Activated CD8-positive, alpha-beta T cell treated with anti-CD3 and anti-CD28 coated beads for 36 hours (primary cell): ENCODE data around the gene SOST. TPM values are rescaled to one million over a fixed set of nuclear protein-coding genes. Genes with fewer than 3 reads are reported as not detected.

Experiments used
- ATAC-seq: fragments of 200-7000 bp; cut with Tn5 transposase; one replicate; pipeline ENCODE4 v1.10.0; 2021; ENCODE audit warnings: mild to moderate bottlenecking, moderate library complexity
- CTCF ChIA-PET: fragments of 350-600 bp; sonication (Branson Sonifier 250); formaldehyde crosslinking; loops from one replicate; lab custom pipeline; 2021; ENCODE audit warnings: antibody characterized with exemption; lab: Charles Lee
- POLR2A ChIA-PET: fragments of 350-600 bp; sonication (Branson Sonifier 250); formaldehyde crosslinking; loops from one replicate; lab custom pipeline; 2021; ENCODE audit warnings: antibody characterized with exemption; lab: Charles Lee
- DNase-seq: peaks from one replicate; pipeline ENCODE4 v3.0.0-alpha.2; 2020
- H3K27ac Mint-ChIP-seq: one replicate; pipeline ENCODE4 v1.8.0; 2021; ENCODE audit warnings: mild to moderate bottlenecking, mixed read lengths
- H3K27me3 Mint-ChIP-seq: one replicate; pipeline ENCODE4 v1.8.0; 2021; ENCODE audit warnings: mixed read lengths
- H3K36me3 Mint-ChIP-seq: one replicate; pipeline ENCODE4 v1.8.0; 2021; ENCODE audit warnings: low read depth, mixed read lengths
- H3K4me1 Mint-ChIP-seq: one replicate; pipeline ENCODE4 v1.8.0; 2021; ENCODE audit warnings: low read depth, mixed read lengths
- H3K4me3 Mint-ChIP-seq: one replicate; pipeline ENCODE4 v1.8.0; 2021; ENCODE audit warnings: mild to moderate bottlenecking, moderate library complexity, mixed read lengths
- H3K9me3 Mint-ChIP-seq: one replicate; pipeline ENCODE4 v1.8.0; 2021; ENCODE audit warnings: mixed read lengths
- intact Hi-C: fragments of 100-400 bp; cut with micrococcal nuclease; formaldehyde crosslinking; loops from one replicate; pipeline ENCODE4 v1.10.0; 2022
- total RNA-seq, 2 experiments: library from RNA; stranded (reverse); gene quantifications; one replicate each; pipeline ENCODE4 v1.2.3, GENCODE V29; 2021
- TF ChIP-seq, protein P1 (sequence below): fragments of 200-600 bp; IDR thresholded peaks from one replicate; pipeline ENCODE4 v1.8.0; 2022; ENCODE audit warnings: antibody characterized with exemption, mild to moderate bottlenecking

SOST gene
- total RNA-seq, 2 experiments from 2014 or later: not detected

DNA sequence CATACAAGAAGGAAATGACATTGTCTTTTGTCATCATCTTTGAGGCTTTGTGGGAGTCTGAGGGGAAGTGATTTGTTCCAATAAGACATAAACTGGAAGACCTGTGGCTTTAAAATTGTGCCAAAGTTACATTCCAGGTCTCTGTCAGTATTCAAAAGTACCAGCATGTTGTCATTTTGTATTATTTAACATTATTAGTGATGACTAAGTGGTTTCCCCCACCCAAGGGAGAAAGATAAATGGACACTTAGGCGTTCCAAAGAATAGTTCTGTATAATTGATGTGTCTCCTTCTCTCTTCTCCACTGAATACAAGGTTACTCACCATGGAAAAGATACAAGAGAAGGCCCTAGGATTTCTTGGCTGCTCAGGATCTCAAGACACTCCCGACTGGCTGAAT lies 25.5 kb upstream of the SOST start:
- Mint-ChIP-seq H3K27me3 (peaks cover 33% of the 10 kb centered on the region), H3K4me3 (no peak overlapping the region), H3K27ac (no peak overlapping the region), H3K9me3 (no peaks in the 10 kb centered on the region), H3K36me3 (no peaks in the 10 kb centered on the region), H3K4me1 (peaks cover 6% of the 10 kb centered on the region)
- intact Hi-C loops: no loop called here
- ChIA-PET CTCF (interaction anchor here (0.6 to 1.4 kb wide), 3 partner anchors 18 to 62 kb away, joined by 3 to 4 read pairs (median 3); no protein-coding TSS in a partner anchor), POLR2A (no interaction called here)
- TF ChIP-seq, protein P1, sequence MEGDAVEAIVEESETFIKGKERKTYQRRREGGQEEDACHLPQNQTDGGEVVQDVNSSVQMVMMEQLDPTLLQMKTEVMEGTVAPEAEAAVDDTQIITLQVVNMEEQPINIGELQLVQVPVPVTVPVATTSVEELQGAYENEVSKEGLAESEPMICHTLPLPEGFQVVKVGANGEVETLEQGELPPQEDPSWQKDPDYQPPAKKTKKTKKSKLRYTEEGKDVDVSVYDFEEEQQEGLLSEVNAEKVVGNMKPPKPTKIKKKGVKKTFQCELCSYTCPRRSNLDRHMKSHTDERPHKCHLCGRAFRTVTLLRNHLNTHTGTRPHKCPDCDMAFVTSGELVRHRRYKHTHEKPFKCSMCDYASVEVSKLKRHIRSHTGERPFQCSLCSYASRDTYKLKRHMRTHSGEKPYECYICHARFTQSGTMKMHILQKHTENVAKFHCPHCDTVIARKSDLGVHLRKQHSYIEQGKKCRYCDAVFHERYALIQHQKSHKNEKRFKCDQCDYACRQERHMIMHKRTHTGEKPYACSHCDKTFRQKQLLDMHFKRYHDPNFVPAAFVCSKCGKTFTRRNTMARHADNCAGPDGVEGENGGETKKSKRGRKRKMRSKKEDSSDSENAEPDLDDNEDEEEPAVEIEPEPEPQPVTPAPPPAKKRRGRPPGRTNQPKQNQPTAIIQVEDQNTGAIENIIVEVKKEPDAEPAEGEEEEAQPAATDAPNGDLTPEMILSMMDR: no peak
- DNase-seq (no peak), ATAC-seq (no peak)

DNA sequence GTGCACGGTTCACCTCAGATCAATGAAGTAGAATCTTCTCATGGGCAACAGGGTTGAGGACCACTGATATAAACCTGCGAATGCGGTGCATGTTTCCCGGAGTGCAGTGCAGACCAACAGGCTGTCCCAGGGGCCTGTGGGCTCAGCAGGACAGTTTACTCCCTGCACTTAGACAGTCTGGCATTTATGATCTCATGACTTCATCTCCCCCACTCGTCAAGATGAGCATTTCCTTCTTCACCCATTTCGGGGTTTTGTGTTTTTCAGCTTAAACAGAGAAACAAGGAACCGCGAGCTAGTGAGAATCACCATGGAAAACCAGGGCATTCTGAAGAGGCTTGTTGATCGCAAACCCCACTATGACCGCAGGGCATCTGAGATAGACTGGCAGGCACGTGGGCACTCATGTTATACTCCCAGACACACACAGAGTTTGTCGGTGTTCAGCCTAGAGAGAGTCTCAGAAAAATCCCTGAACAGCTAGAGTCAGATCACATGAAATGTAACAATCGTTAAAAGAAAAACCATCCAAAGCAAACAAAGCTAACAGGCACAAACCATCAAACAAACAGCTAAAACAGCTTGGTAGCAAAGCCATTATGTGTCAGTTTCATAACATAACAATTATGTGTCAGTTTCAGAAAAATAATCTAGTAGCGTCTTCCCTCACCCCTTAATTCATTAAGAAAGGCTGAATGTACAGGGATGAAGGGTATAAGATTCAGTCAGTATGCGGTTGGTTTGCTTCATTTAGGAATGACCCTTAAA lies 24.5 kb upstream of the SOST start:
- TF ChIP-seq, protein P1: no peak
- POLR2A ChIA-PET: interaction anchor here (0.6 kb wide), 1 partner anchor 178 kb away, joined by 3 read pairs; no protein-coding TSS in a partner anchor
- Mint-ChIP-seq H3K9me3 (no peaks in the 10 kb centered on the region), H3K27me3 (peaks cover 33% of the 10 kb centered on the region), H3K27ac (no peak overlapping the region), H3K36me3 (no peaks in the 10 kb centered on the region), H3K4me3 (no peak overlapping the region), H3K4me1 (peaks cover 6% of the 10 kb centered on the region)
- ATAC-seq (no peak), DNase-seq (no peak)
- CTCF ChIA-PET: interaction anchor here (1.3 kb wide), 1 partner anchor 34 kb away, joined by 3 read pairs; no protein-coding TSS in a partner anchor
- intact Hi-C loops: no loop called here

DNA sequence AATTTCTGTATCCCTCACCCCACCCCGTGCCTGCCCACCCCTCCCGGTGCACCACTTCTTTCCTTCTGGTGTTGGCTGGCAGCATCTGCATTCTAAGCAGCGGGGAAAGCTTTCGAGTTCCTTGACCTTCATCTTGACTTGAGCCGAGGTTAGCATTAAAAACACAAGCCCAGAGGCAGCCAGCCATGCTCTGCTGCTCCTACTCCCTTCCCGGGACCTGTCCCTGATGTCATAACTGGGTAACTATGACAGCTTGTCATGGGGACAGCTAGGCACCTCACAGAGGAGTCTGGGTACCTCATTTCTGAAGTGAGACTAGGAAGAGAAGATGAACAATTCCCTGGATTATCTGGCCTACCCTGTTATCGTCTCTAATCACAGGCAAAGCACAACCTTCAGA lies 21.5 kb upstream of the SOST start, which contains the start of gene CFAP97D1:
Gene CFAP97D1, plus strand, starts transcription at position 301 of the 400 bp plus-strand sequence. Its CDS starts 28 bp downstream, at position 329.
- Mint-ChIP-seq H3K27me3 (peaks cover 33% of the 10 kb centered on the region), H3K27ac (no peak within 1 kb of the TSS), H3K9me3 (no peaks in the 10 kb centered on the region), H3K36me3 (peaks cover 2% of the 10 kb centered on the region), H3K4me1 (peaks cover 10% of the 10 kb centered on the region), H3K4me3 (peak within 1 kb of the TSS; percentile 77)
- DNase-seq: no peak
- ATAC-seq: no peak
- intact Hi-C loops: no loop called here
- ChIA-PET POLR2A (no interaction called here), CTCF (interaction anchor here (0.9 to 1.9 kb wide), 2 partner anchors 14 to 66 kb away, joined by 4 to 8 read pairs; partner anchors contain the start of gene CD300LG)
- TF ChIP-seq, protein P1: no peak

DNA sequence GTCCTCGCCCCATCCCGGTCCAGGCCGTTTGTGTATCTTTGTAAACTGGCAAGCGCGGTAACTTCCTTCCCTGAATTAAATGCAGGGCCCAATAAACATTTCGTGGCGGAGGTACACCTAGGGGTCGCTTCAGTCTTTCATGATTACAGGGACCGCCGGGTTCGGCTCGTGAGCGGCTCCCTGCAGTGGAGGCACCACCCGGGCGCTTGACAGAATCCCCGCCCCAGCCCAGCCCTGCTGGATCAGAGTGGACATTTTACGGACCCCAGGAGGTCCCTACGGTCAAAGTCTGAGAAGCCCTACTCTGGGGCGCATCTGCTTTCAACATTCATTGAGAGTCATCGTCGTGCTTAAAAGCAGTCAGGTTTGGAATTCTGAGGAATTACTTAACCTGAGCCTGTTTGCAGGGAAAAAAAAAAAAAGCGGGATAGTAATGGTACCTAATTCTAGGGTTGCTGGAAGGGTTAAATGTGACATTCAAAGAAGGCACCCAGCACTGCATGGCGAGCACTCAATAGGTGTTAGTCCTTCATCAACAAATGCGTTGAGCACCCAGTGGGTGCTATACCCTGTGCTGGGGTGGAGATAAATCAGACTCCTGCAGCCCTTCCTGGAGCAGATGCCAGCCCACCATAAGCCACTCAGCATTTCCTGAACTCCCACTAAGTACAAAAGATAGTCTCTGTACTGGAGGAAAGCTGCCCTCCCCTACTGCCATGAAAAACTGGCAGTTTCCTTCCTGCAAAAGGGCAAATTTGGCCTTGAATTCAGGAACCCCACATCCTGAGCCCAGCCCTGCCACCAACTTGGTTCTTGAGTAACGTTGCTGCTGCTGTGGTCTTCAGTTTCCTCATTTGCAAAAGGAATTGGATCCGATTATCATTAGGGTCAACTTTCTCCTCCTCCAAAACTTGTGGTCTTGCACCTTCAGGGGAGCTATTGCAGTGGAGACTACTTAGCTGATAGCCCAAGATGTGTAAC lies 20.8 kb upstream of the SOST start:
- Mint-ChIP-seq H3K27ac (no peak overlapping the region), H3K4me3 (peak overlapping the region; percentile 77), H3K27me3 (peaks cover 32% of the 10 kb centered on the region), H3K9me3 (no peaks in the 10 kb centered on the region), H3K4me1 (peaks cover 10% of the 10 kb centered on the region), H3K36me3 (peaks cover 2% of the 10 kb centered on the region)
- CTCF ChIA-PET: interaction anchor here (0.9 to 1.9 kb wide), 4 partner anchors 13 to 87 kb away, joined by 3 to 9 read pairs (median 5); partner anchors contain the start of gene CD300LG
- intact Hi-C loops: no loop called here
- peak; percentile 52 for ATAC-seq
- DNase-seq: peak; percentile 60
- POLR2A ChIA-PET: interaction anchor here (0.6 kb wide), 1 partner anchor 46 kb away, joined by 3 read pairs; no protein-coding TSS in a partner anchor
- TF ChIP-seq, protein P1: peak; percentile 18
